Activated CD8-positive, alpha-beta T cell treated with anti-CD3 and anti-CD28 coated beads for 36 hours (primary cell): ENCODE data around the gene CPE. TPM values are rescaled to one million over a fixed set of nuclear protein-coding genes. Genes with fewer than 3 reads are reported as not detected.

ENCODE experiments used
- ATAC-seq: fragments of 200-7000 bp; cut with Tn5 transposase; one replicate; pipeline ENCODE4 v1.10.0; 2021; ENCODE audit warnings: mild to moderate bottlenecking, moderate library complexity
- CTCF ChIA-PET: fragments of 350-600 bp; sonication (Branson Sonifier 250); formaldehyde crosslinking; loops from one replicate; lab custom pipeline; 2021; ENCODE audit warnings: antibody characterized with exemption; lab: Charles Lee
- POLR2A ChIA-PET: fragments of 350-600 bp; sonication (Branson Sonifier 250); formaldehyde crosslinking; loops from one replicate; lab custom pipeline; 2021; ENCODE audit warnings: antibody characterized with exemption; lab: Charles Lee
- DNase-seq: peaks from one replicate; pipeline ENCODE4 v3.0.0-alpha.2; 2020
- H3K27ac Mint-ChIP-seq: one replicate; pipeline ENCODE4 v1.8.0; 2021; ENCODE audit warnings: mild to moderate bottlenecking, mixed read lengths
- H3K27me3 Mint-ChIP-seq: one replicate; pipeline ENCODE4 v1.8.0; 2021; ENCODE audit warnings: mixed read lengths
- H3K36me3 Mint-ChIP-seq: one replicate; pipeline ENCODE4 v1.8.0; 2021; ENCODE audit warnings: low read depth, mixed read lengths
- H3K4me1 Mint-ChIP-seq: one replicate; pipeline ENCODE4 v1.8.0; 2021; ENCODE audit warnings: low read depth, mixed read lengths
- H3K4me3 Mint-ChIP-seq: one replicate; pipeline ENCODE4 v1.8.0; 2021; ENCODE audit warnings: mild to moderate bottlenecking, moderate library complexity, mixed read lengths
- H3K9me3 Mint-ChIP-seq: one replicate; pipeline ENCODE4 v1.8.0; 2021; ENCODE audit warnings: mixed read lengths
- intact Hi-C: fragments of 100-400 bp; cut with micrococcal nuclease; formaldehyde crosslinking; loops from one replicate; pipeline ENCODE4 v1.10.0; 2022
- total RNA-seq, 2 experiments: library from RNA; stranded (reverse); gene quantifications; one replicate each; pipeline ENCODE4 v1.2.3, GENCODE V29; 2021
- TF ChIP-seq, protein P1 (sequence below): fragments of 200-600 bp; IDR thresholded peaks from one replicate; pipeline ENCODE4 v1.8.0; 2022; ENCODE audit warnings: antibody characterized with exemption, mild to moderate bottlenecking

CPE gene
- total RNA-seq, 2 experiments from 2014 or later = not detected

- intact Hi-C loops = loop anchor here (1.0 to 5.0 kb wide), 2 partner anchors 107 to 333 kb away; no protein-coding TSS in a partner anchor
- POLR2A ChIA-PET = no interaction called here
- ATAC-seq (no peak), DNase-seq (no peak)
- no peak overlapping the region for H3K4me3 Mint-ChIP-seq
- peaks cover 3% of the 10 kb centered on the region for H3K27me3 Mint-ChIP-seq
- TF ChIP-seq, protein P1, sequence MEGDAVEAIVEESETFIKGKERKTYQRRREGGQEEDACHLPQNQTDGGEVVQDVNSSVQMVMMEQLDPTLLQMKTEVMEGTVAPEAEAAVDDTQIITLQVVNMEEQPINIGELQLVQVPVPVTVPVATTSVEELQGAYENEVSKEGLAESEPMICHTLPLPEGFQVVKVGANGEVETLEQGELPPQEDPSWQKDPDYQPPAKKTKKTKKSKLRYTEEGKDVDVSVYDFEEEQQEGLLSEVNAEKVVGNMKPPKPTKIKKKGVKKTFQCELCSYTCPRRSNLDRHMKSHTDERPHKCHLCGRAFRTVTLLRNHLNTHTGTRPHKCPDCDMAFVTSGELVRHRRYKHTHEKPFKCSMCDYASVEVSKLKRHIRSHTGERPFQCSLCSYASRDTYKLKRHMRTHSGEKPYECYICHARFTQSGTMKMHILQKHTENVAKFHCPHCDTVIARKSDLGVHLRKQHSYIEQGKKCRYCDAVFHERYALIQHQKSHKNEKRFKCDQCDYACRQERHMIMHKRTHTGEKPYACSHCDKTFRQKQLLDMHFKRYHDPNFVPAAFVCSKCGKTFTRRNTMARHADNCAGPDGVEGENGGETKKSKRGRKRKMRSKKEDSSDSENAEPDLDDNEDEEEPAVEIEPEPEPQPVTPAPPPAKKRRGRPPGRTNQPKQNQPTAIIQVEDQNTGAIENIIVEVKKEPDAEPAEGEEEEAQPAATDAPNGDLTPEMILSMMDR = no peak
- H3K36me3 Mint-ChIP-seq = no peaks in the 10 kb centered on the region
- H3K9me3 Mint-ChIP-seq = no peaks in the 10 kb centered on the region
- CTCF ChIA-PET = interaction anchor here (0.7 to 2.7 kb wide), 14 partner anchors 9 to 351 kb away, joined by 3 to 36 read pairs (median 4); partner anchors contain the start of gene TMEM192
- H3K27ac Mint-ChIP-seq = no peak overlapping the region
- H3K4me1 Mint-ChIP-seq = no peaks in the 10 kb centered on the region
Observed at GRCh38 chr4:165464376-165464775, 85.6 kb downstream of the CPE start.

DNA sequence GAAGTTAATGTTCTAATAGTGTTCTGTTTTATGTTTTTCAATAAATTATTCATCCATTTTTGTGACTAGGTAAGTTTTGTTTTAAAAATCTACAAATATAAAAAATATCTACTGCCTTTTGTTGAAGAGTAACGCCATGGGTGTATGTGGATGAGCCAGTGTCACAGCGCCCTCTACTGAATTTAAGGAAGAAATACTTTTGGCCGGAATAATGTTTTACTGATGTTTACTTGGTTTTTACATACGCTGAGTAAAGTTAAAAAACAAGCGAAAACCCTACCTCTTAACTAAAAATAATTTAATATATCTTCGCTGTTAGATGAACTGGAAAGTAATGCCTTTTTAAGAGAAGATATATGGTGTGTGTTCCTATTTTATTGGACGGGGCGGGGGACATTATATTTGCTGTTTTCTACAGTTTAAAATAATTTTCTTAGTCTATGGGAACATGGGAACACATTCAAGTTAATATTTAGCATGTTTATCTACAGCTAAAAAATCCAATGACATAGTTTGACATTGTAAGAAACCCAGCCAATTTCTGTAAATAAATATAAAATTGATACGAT lies 86.1 kb downstream of the CPE start:
- peak; percentile 58 for ATAC-seq
- H3K27me3 Mint-ChIP-seq = peaks cover 3% of the 10 kb centered on the region
- ChIA-PET CTCF (interaction anchor here (0.7 to 2.7 kb wide), 15 partner anchors 9 to 367 kb away, joined by 3 to 36 read pairs (median 3); partner anchors contain the start of gene TMEM192), POLR2A (no interaction called here)
- TF ChIP-seq, protein P1 = peak; percentile 83
- no peaks in the 10 kb centered on the region for H3K9me3 Mint-ChIP-seq
- H3K4me1 Mint-ChIP-seq = no peaks in the 10 kb centered on the region
- DNase-seq = peak; percentile 34
- no peaks in the 10 kb centered on the region for H3K36me3 Mint-ChIP-seq
- no peak overlapping the region for H3K4me3 Mint-ChIP-seq
- no peak overlapping the region for H3K27ac Mint-ChIP-seq
- intact Hi-C loops = loop anchor here (1.0 to 5.0 kb wide), 2 partner anchors 108 to 334 kb away; no protein-coding TSS in a partner anchor

DNA sequence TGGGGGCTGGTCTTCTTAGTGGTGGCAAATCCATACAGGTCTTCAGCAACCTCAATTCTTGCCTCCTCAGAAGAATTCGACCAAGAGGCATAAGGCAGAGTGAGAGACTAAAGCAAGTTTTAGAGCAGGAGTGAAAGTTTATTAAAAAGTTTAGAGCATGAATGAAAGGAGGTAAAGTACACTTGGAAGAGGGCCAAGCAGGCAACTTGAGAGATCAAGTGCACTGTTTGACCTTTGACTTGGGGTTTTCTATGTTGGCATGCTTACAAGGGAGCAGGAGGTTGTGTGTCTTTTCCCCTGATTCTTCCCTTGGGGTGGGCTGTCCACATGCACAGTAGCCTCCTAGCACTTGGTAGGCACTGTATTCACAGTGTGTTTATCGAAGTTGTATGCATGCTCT lies 91.2 kb downstream of the CPE start:
- no peaks in the 10 kb centered on the region for H3K36me3 Mint-ChIP-seq
- POLR2A ChIA-PET = no interaction called here
- TF ChIP-seq, protein P1 = no peak
- H3K9me3 Mint-ChIP-seq = peaks cover 6% of the 10 kb centered on the region
- intact Hi-C loops = no loop called here
- H3K27me3 Mint-ChIP-seq = peaks cover 8% of the 10 kb centered on the region
- CTCF ChIA-PET = no interaction called here
- ATAC-seq (no peak), DNase-seq (no peak)
- H3K4me3 Mint-ChIP-seq = no peak overlapping the region
- no peak overlapping the region for H3K27ac Mint-ChIP-seq
- no peaks in the 10 kb centered on the region for H3K4me1 Mint-ChIP-seq

DNA sequence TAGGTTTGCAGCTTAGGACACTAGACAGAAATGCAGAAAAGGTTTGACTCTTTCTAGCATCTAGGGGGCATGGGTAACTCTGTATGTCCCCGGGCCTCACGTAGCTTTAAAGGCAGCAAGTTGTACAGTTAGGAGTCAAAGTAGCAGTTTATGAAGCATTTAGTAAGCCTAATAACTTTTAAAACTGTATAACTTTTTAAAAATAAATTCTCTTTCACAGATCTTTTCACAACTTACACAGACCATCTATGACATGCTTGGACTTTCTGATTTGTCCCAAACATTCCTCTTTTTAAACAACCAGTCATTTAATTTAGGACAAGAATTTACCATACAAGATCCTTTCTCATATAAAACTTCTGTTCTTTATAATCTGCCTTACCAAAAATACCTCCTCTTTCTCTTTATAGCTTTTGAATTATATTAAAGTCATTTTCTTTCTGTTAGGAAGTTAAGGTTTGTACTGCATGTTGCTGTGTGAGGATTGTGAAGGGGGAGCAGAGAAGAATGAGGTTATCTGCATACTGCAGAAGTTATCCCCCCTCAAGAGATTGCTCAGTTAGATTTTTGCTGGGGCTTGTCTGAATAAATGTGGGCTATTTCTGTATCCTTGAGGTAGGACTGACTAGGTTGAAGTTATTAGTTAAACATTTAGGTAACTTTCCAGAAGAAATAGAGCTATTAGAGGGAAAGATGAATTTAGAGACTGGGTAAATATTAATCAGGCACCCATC lies 94.3 kb downstream of the CPE start:
- ChIA-PET POLR2A (no interaction called here), CTCF (interaction anchor here (0.8 to 1.8 kb wide), 6 partner anchors 9 to 342 kb away, joined by 3 to 6 read pairs (median 3); no protein-coding TSS in a partner anchor)
- TF ChIP-seq, protein P1 = no peak
- intact Hi-C loops = no loop called here
- H3K27ac Mint-ChIP-seq = no peak overlapping the region
- peaks cover 8% of the 10 kb centered on the region for H3K27me3 Mint-ChIP-seq
- no peaks in the 10 kb centered on the region for H3K4me1 Mint-ChIP-seq
- no peak overlapping the region for H3K4me3 Mint-ChIP-seq
- no peaks in the 10 kb centered on the region for H3K36me3 Mint-ChIP-seq
- no peak for ATAC-seq
- H3K9me3 Mint-ChIP-seq = peaks cover 6% of the 10 kb centered on the region
- DNase-seq = no peak
